LoVo (cell line): ENCODE results near the gene HK2.
"Not testable (repeated sequence)": the region's sequence is repeated elsewhere in the genome, so short reads cannot be mapped to it uniquely, and the experiment has no call there.

Source experiments
- DNase-seq: peaks from one replicate; pipeline ENCODE4 v3.0.0-alpha.2; 2016; ENCODE audit warnings: low spot score

HK2 gene

GRCh38 chr2:74895001-74895400 is 61.1 kb downstream of the HK2 start:
- no peak for DNase-seq

- no peak for DNase-seq
Observed at GRCh38 chr2:74896232-74896631, 62.3 kb downstream of the HK2 start.

GRCh38 chr2:74900225-74900624 is 66.3 kb downstream of the HK2 start:
- DNase-seq = not testable (repeated sequence)

- no peak for DNase-seq
Observed at GRCh38 chr2:74902281-74902860, 68.4 kb downstream of the HK2 start.

GRCh38 chr2:74906395-74906794 is 72.5 kb downstream of the HK2 start:
- DNase-seq = no peak

- DNase-seq = not testable (repeated sequence)
Observed at GRCh38 chr2:74907560-74907959, 73.6 kb downstream of the HK2 start.

- DNase-seq = peak; percentile 42
Observed at GRCh38 chr2:74908748-74909444, 75.0 kb downstream of the HK2 start.

- DNase-seq = no peak
Observed at GRCh38 chr2:74910245-74910644, 76.3 kb downstream of the HK2 start.

GRCh38 chr2:74911061-74911460 is 77.1 kb downstream of the HK2 start:
- no peak for DNase-seq

GRCh38 chr2:74915743-74916142 is 81.8 kb downstream of the HK2 start:
- no peak for DNase-seq

- no peak for DNase-seq
Observed at GRCh38 chr2:74916394-74916793, 82.5 kb downstream of the HK2 start.

GRCh38 chr2:74917702-74918619 is 84.0 kb downstream of the HK2 start:
- no peak for DNase-seq

GRCh38 chr2:74919827-74920226 is 85.9 kb downstream of the HK2 start:
- DNase-seq = peak; percentile 53

- no peak for DNase-seq
Observed at GRCh38 chr2:74921236-74921736, 87.4 kb downstream of the HK2 start.

GRCh38 chr2:74922592-74923227 is 88.8 kb downstream of the HK2 start:
- DNase-seq = no peak

- DNase-seq = no peak
Observed at GRCh38 chr2:74924463-74925265, 90.7 kb downstream of the HK2 start.

GRCh38 chr2:74925361-74925786 is 91.4 kb downstream of the HK2 start:
- no peak for DNase-seq

GRCh38 chr2:74927621-74928020 is 93.7 kb downstream of the HK2 start:
- no peak for DNase-seq

GRCh38 chr2:74930811-74931486 is 97.0 kb downstream of the HK2 start:
- DNase-seq = no peak

- DNase-seq = no peak
Observed at GRCh38 chr2:74931940-74932339, 98.0 kb downstream of the HK2 start.

GRCh38 chr2:74935975-74936391 is 102.1 kb downstream of the HK2 start:
- DNase-seq = no peak
